GM23248 (cell line): Measurements from ENCODE around the gene ARHGEF4. TPM values are rescaled to one million over a fixed set of nuclear protein-coding genes. Genes with fewer than 3 reads are reported as not detected.
"Not testable (repeated sequence)": the region's sequence is repeated elsewhere in the genome, so short reads cannot be mapped to it uniquely, and the experiment has no call there.

Experiments used
- DNase-seq: peaks from one replicate; pipeline ENCODE4 v3.0.0-alpha.2; 2015
- H2AFZ ChIP-seq: fragments of 200-600 bp; sonication (generic); 2 replicates; pipeline ENCODE4 v1.6.1; 2016; ENCODE audit warnings: antibody characterized with exemption
- H3F3A ChIP-seq: fragments of 200-600 bp; sonication (generic); 2 replicates; pipeline ENCODE4 v1.6.1; 2016; ENCODE audit warnings: mild to moderate bottlenecking, antibody characterized with exemption, mixed run types; ENCODE audit not compliant: insufficient read depth
- H3K27ac ChIP-seq: fragments of 200-600 bp; sonication (generic); 2 replicates; pipeline ENCODE4 v1.5.1; 2016; ENCODE audit warnings: mild to moderate bottlenecking
- H3K27me3 ChIP-seq: fragments of 200-600 bp; sonication (generic); replicated peaks from 2 replicates; pipeline ENCODE4 v1.6.1; 2016; ENCODE audit warnings: mild to moderate bottlenecking; ENCODE audit not compliant: insufficient read depth
- H3K36me3 ChIP-seq: fragments of 200-600 bp; sonication (generic); 2 replicates; pipeline ENCODE4 v1.6.1; 2016; ENCODE audit warnings: low read depth, mild to moderate bottlenecking
- H3K4me1 ChIP-seq: fragments of 200-600 bp; sonication (generic); 2 replicates; pipeline ENCODE4 v1.6.1; 2016; ENCODE audit warnings: mild to moderate bottlenecking; ENCODE audit not compliant: insufficient read depth
- H3K4me2 ChIP-seq: fragments of 200-600 bp; sonication (generic); one replicate; pipeline ENCODE4 v1.6.1; 2016; ENCODE audit warnings: mild to moderate bottlenecking; ENCODE audit not compliant: unreplicated experiment
- H3K4me3 ChIP-seq: fragments of 200-600 bp; sonication (generic); 2 replicates; pipeline ENCODE4 v1.5.1; 2016; ENCODE audit warnings: mild to moderate bottlenecking
- H3K79me2 ChIP-seq: fragments of 200-600 bp; sonication (generic); 2 replicates; pipeline ENCODE4 v1.6.1; 2016; ENCODE audit warnings: mild to moderate bottlenecking; ENCODE audit not compliant: insufficient read depth
- H3K9ac ChIP-seq: fragments of 200-600 bp; sonication (generic); 2 replicates; pipeline ENCODE4 v1.6.1; 2016; ENCODE audit warnings: mild to moderate bottlenecking
- H3K9me2 ChIP-seq: fragments of 200-600 bp; sonication (generic); 2 replicates; pipeline ENCODE4 v1.6.1; 2016; ENCODE audit warnings: mixed run types, mild to moderate bottlenecking, moderate library complexity; ENCODE audit not compliant: insufficient read depth
- H3K9me3 ChIP-seq: fragments of 200-600 bp; sonication (generic); one replicate; pipeline ENCODE4 v1.6.1; 2017; ENCODE audit warnings: low read depth
- H4K20me1 ChIP-seq: fragments of 200-600 bp; sonication (generic); 2 replicates; pipeline ENCODE4 v1.6.0; 2016; ENCODE audit not compliant: insufficient read depth
- EZH2 ChIP-seq: fragments of 200-600 bp; sonication (generic); IDR thresholded peaks from 2 replicates; pipeline ENCODE4 v1.6.1; 2018; ENCODE audit warnings: antibody characterized with exemption, mild to moderate bottlenecking; ENCODE audit not compliant: insufficient read depth, poor library complexity, severe bottlenecking
- EZH2phosphoT487 ChIP-seq: fragments of 200-600 bp; sonication (generic); IDR thresholded peaks from 2 replicates; pipeline ENCODE4 v1.6.1; 2018; ENCODE audit warnings: antibody characterized with exemption, moderate library complexity, mild to moderate bottlenecking, low read depth; ENCODE audit not compliant: insufficient read depth
- WGBS, 2 experiments: methylation state at CpG; one replicate each; pipeline ENCODE4 v1.1.6; 2015 to 2017; ENCODE audit warnings: low lambda C conversion rate in 2 of 2, low coverage in 1 of 2; ENCODE audit errors: missing lambda C conversion rate in 2 of 2; 5-methylcytosine and 5-hydroxymethylcytosine counted together
- in situ Hi-C: fragments of 300-500 bp; cut with MboI; formaldehyde crosslinking; loops from 2 replicates; pipeline ENCODE4 v1.15.0; 2020
- polyA plus RNA-seq: library from polyadenylated mRNA; unstranded; fragments of >200 nt; fragmentation: Nextera tagmentation; extraction: Ambion mirVana; gene quantifications from 2 replicates; pipeline ENCODE4 v1.2.1, GENCODE V29; 2016
- total RNA-seq: library from RNA; depleted of rRNA; stranded (reverse); fragments of >200 nt; shearing (Covaris generic); gene quantifications from 2 replicates; pipeline ENCODE4 v1.2.3, GENCODE V29; 2014

ARHGEF4 gene
- total and polyA plus RNA-seq, 2 experiments from 2014 or later: 7.4 to 26.0 TPM

- Histone ChIP-seq H3K36me3 (peaks cover 17% of the 10 kb centered on the region; the same call in 1 of the 2 replicates), H3K4me3 (no peak overlapping the region), H3K9me2 (no peaks in the 10 kb centered on the region), H3K9me3 (no peaks in the 10 kb centered on the region), H3F3A (peaks cover 20% of the 10 kb centered on the region; the same call in 1 of the 2 replicates), H3K27ac (no peak overlapping the region), H3K27me3 (no peaks in the 10 kb centered on the region), H4K20me1 (0 out of 2 replicates have a peak, but pooled peaks cover 5% of the 10 kb centered on the region), H3K79me2 (peaks cover 98% of the 10 kb centered on the region), H3K4me1 (peaks cover 24% of the 10 kb centered on the region), H3K4me2 (no peak overlapping the region), H3K9ac (no peak overlapping the region), H2AFZ (no peak overlapping the region)
- in situ Hi-C loops: no loop called here
- DNase-seq: no peak
- 96 to 97% methylated on average over 4 of the region's 4 CpGs for WGBS, 2 experiments
- no peak for TF ChIP-seq EZH2phosphoT487
- no peak for TF ChIP-seq EZH2
Observed at GRCh38 chr2:131058920-131059319, 222.2 kb downstream of the ARHGEF4 start.

GRCh38 chr2:131063501-131064283 is 227.0 kb downstream of the ARHGEF4 start:
- H3K27ac ChIP-seq: no peak overlapping the region
- H2AFZ ChIP-seq: no peak overlapping the region
- H3K79me2 ChIP-seq: peaks cover 100% of the 10 kb centered on the region
- H3K9me2 ChIP-seq: no peaks in the 10 kb centered on the region
- no peak overlapping the region for H3K9ac ChIP-seq
- in situ Hi-C loops: no loop called here
- no peaks in the 10 kb centered on the region for H3K9me3 ChIP-seq
- peaks cover 5% of the 10 kb centered on the region; the same call in 1 of the 2 replicates for H4K20me1 ChIP-seq
- no peak for DNase-seq
- no peak overlapping the region for H3K4me2 ChIP-seq
- H3K4me1 ChIP-seq: no peaks in the 10 kb centered on the region
- H3K27me3 ChIP-seq: no peaks in the 10 kb centered on the region
- no peak overlapping the region for H3K4me3 ChIP-seq
- 94% methylated on average over 11 of the region's 11 CpGs for whole genome bisulfite sequencing, 2 experiments
- H3K36me3 ChIP-seq: 0 out of 2 replicates have a peak, but pooled peaks cover 7% of the 10 kb centered on the region
- no peak for TF ChIP-seq EZH2
- H3F3A ChIP-seq: peaks cover 7% of the 10 kb centered on the region; the same call in 1 of the 2 replicates

GRCh38 chr2:131064589-131065512 is 228.1 kb downstream of the ARHGEF4 start:
- no peak overlapping the region for H2AFZ ChIP-seq
- H3K4me1 ChIP-seq: no peaks in the 10 kb centered on the region
- H3K4me2 ChIP-seq: no peak overlapping the region
- H3K36me3 ChIP-seq: peaks cover 13% of the 10 kb centered on the region; the same call in 1 of the 2 replicates
- H3K4me3 ChIP-seq: no peak overlapping the region
- no peaks in the 10 kb centered on the region for H3K27me3 ChIP-seq
- no peak overlapping the region for H3K27ac ChIP-seq
- H3K9ac ChIP-seq: no peak overlapping the region
- no peaks in the 10 kb centered on the region for H3K9me2 ChIP-seq
- peaks cover 5% of the 10 kb centered on the region; the same call in 1 of the 2 replicates for H4K20me1 ChIP-seq
- WGBS, 2 experiments: 87 to 90% methylated on average over 14 of the region's 14 CpGs
- peaks cover 100% of the 10 kb centered on the region for H3K79me2 ChIP-seq
- DNase-seq: no peak
- peaks cover 7% of the 10 kb centered on the region; the same call in 1 of the 2 replicates for H3F3A ChIP-seq
- no peaks in the 10 kb centered on the region for H3K9me3 ChIP-seq
- in situ Hi-C loops: no loop called here
- TF ChIP-seq EZH2 (no peak), EZH2phosphoT487 (no peak)

- peaks cover 7% of the 10 kb centered on the region; the same call in 1 of the 2 replicates for H3F3A ChIP-seq
- 17% methylated on average over 2 of the region's 2 CpGs for WGBS, 2 experiments
- H3K27ac ChIP-seq: no peak overlapping the region
- no peak for DNase-seq
- no peak for TF ChIP-seq EZH2phosphoT487
- TF ChIP-seq EZH2: no peak
- H3K9me3 ChIP-seq: no peaks in the 10 kb centered on the region
- no peak overlapping the region for H2AFZ ChIP-seq
- H3K4me2 ChIP-seq: no peak overlapping the region
- H3K4me3 ChIP-seq: no peak overlapping the region
- H3K79me2 ChIP-seq: peaks cover 98% of the 10 kb centered on the region
- H3K4me1 ChIP-seq: no peaks in the 10 kb centered on the region
- no peaks in the 10 kb centered on the region for H3K9me2 ChIP-seq
- no peaks in the 10 kb centered on the region; the same call in 1 of the 2 replicates for H4K20me1 ChIP-seq
- no peak overlapping the region for H3K9ac ChIP-seq
- H3K27me3 ChIP-seq: no peaks in the 10 kb centered on the region
- H3K36me3 ChIP-seq: peaks cover 24% of the 10 kb centered on the region; the same call in 1 of the 2 replicates
- in situ Hi-C loops: no loop called here
Observed at GRCh38 chr2:131067465-131068125, 230.9 kb downstream of the ARHGEF4 start.

GRCh38 chr2:131068172-131068571 is 231.5 kb downstream of the ARHGEF4 start:
- H3K9ac ChIP-seq, H2AFZ ChIP-seq, H3K4me3 ChIP-seq, H3K9me2 ChIP-seq, DNase-seq, H3F3A ChIP-seq, H3K4me2 ChIP-seq, in situ Hi-C loops, H3K27me3 ChIP-seq, H3K4me1 ChIP-seq, H3K9me3 ChIP-seq, H4K20me1 ChIP-seq, H3K27ac ChIP-seq: not testable (repeated sequence)
- Histone ChIP-seq H3K79me2 (peaks cover 98% of the 10 kb centered on the region), H3K36me3 (peaks cover 24% of the 10 kb centered on the region; the same call in 1 of the 2 replicates)
- 95 to 99% methylated on average over 6 of the region's 6 CpGs for WGBS, 2 experiments

- H3K4me1 ChIP-seq, H4K20me1 ChIP-seq, H3F3A ChIP-seq, H3K9me3 ChIP-seq, H3K9me2 ChIP-seq, DNase-seq, in situ Hi-C loops, H3K27me3 ChIP-seq, H3K27ac ChIP-seq, H3K4me2 ChIP-seq, H2AFZ ChIP-seq, H3K9ac ChIP-seq, H3K4me3 ChIP-seq: not testable (repeated sequence)
- peaks cover 98% of the 10 kb centered on the region for H3K79me2 ChIP-seq
- peaks cover 46% of the 10 kb centered on the region for H3K36me3 ChIP-seq
- 94 to 95% methylated on average over 15 of the region's 15 CpGs for WGBS, 2 experiments
Observed at GRCh38 chr2:131075578-131075977, 238.9 kb downstream of the ARHGEF4 start.
